GM12875 (cell line): Measurements from ENCODE around the gene PEX3.

Experiments
- H3K4me3 ChIP-seq: one replicate; pipeline ENCODE4 v1.5.1; 2011; ENCODE audit warnings: low read depth, low read length, control low read depth
- CTCF ChIP-seq: IDR thresholded peaks from 2 replicates; pipeline ENCODE4 v1.5.1; 2011; ENCODE audit warnings: low read depth, mild to moderate bottlenecking, control low read depth, inconsistent platforms, low read length, moderate library complexity, borderline replicate concordance; ENCODE audit not compliant: insufficient read depth

The PEX3 gene

GRCh38 chr6:143528164-143528811 lies 77.7 kb downstream of the PEX3 start:
- no peak overlapping the region for H3K4me3 ChIP-seq
- no peak for TF ChIP-seq CTCF

- no peak overlapping the region for H3K4me3 ChIP-seq
- no peak for TF ChIP-seq CTCF
These were observed 78.5 kb downstream of the PEX3 start for GRCh38 chr6:143529095-143529494.

DNA sequence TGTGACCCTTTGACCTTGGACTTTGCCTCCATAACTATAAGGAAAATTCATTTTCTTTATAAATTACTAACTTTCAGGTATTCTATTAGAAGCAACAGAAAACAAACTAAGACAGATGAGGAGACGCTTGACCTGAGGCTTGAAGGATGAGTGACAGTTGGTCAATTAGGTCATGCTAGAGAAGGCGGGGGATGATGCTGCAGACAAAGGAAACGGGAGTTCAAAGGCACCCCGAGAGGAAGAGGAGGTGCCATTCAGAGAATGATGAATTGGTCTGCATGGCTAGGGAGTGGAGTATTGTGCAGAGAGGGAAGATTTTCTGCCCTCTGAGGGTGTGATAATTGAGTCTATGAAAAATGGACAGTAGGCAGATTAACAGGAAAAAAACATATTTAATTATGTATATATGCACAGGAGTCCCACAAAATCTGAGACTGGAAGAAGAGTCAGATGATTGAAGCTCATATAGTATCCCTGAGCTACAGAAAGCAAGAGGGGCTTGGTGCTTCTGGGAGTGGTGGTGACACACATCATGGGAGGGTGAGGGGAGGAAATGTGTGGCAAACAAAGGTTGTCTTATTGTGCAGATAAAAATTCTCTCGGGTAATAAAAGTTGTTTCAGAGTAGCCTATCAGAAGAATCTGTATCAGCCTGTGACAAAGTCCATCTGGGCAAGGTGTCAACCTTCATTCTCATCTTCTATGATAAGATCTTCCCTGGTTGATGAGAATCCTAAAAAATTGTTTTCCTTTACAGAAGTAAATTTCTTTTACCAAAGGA lies 81.3 kb downstream of the PEX3 start:
- H3K4me3 ChIP-seq: no peak overlapping the region
- TF ChIP-seq CTCF: no peak

- H3K4me3 ChIP-seq: no peak overlapping the region
- TF ChIP-seq CTCF: no peak
These were observed 84.6 kb downstream of the PEX3 start for GRCh38 chr6:143535189-143535614.

GRCh38 chr6:143536461-143536865 lies 85.9 kb downstream of the PEX3 start:
- H3K4me3 ChIP-seq: peak overlapping the region; percentile 57
- no peak for TF ChIP-seq CTCF

GRCh38 chr6:143536866-143537691 lies 86.5 kb downstream of the PEX3 start:
- TF ChIP-seq CTCF: peak; percentile 54
- peak overlapping the region; percentile 57 for H3K4me3 ChIP-seq
